H9 (cell line): ENCODE measurements around the gene CELF4. TPM values are rescaled to one million over a fixed set of nuclear protein-coding genes. Genes with fewer than 3 reads are reported as not detected.

Experiments
- DNase-seq: peaks from one replicate; pipeline ENCODE4 v3.0.0-alpha.2; 2017
- H2AFZ ChIP-seq: one replicate; pipeline ENCODE4 v1.6.1; 2013; ENCODE audit warnings: mild to moderate bottlenecking, low read length, control low read depth, moderate library complexity
- H2AK5ac ChIP-seq: 2 replicates; pipeline ENCODE4 v1.6.1; 2013; ENCODE audit warnings: low read length, control low read depth, mixed read lengths; ENCODE audit not compliant: insufficient read length
- H2BK120ac ChIP-seq: one replicate; pipeline ENCODE4 v1.6.1; 2013; ENCODE audit warnings: low read depth, mild to moderate bottlenecking, low read length, control low read depth, inconsistent platforms; ENCODE audit not compliant: poor library complexity, severe bottlenecking
- H2BK12ac ChIP-seq: 2 replicates; pipeline ENCODE4 v1.6.1; 2013; ENCODE audit warnings: low read length, control low read depth, mixed read lengths, low read depth; ENCODE audit not compliant: insufficient read length
- H2BK15ac ChIP-seq: 2 replicates; pipeline ENCODE4 v1.6.1; 2013; ENCODE audit warnings: low read depth, low read length, control low read depth
- H2BK20ac ChIP-seq: one replicate; pipeline ENCODE4 v1.6.1; 2013; ENCODE audit warnings: low read depth, mild to moderate bottlenecking, low read length, control low read depth, inconsistent platforms; ENCODE audit not compliant: poor library complexity, severe bottlenecking
- H2BK5ac ChIP-seq: 2 replicates; pipeline ENCODE4 v1.6.1; 2013; ENCODE audit warnings: low read length, control low read depth, mixed read lengths; ENCODE audit not compliant: insufficient read length
- H3K14ac ChIP-seq: 2 replicates; pipeline ENCODE4 v1.6.1; 2013; ENCODE audit warnings: low read length, control low read depth; ENCODE audit not compliant: insufficient read depth
- H3K18ac ChIP-seq: 2 replicates; pipeline ENCODE4 v1.6.1; 2013; ENCODE audit warnings: low read depth, mild to moderate bottlenecking, mixed read lengths, low read length, control low read depth; ENCODE audit not compliant: insufficient read length
- H3K23ac ChIP-seq: 2 replicates; pipeline ENCODE4 v1.6.1; 2013; ENCODE audit warnings: low read length, control low read depth, mixed read lengths, low read depth; ENCODE audit not compliant: insufficient read length
- H3K23me2 ChIP-seq: 2 replicates; pipeline ENCODE4 v1.6.1; 2013; ENCODE audit warnings: low read depth, mild to moderate bottlenecking, mixed read lengths, low read length, control low read depth; ENCODE audit not compliant: insufficient read length, poor library complexity, severe bottlenecking
- H3K27ac ChIP-seq: 2 replicates; pipeline ENCODE4 v1.5.1; 2013; ENCODE audit warnings: low read length, control low read depth, mixed read lengths, low read depth; ENCODE audit not compliant: insufficient read length
- H3K27me3 ChIP-seq: 2 replicates; pipeline ENCODE4 v1.6.1; 2013; ENCODE audit warnings: low read length, control low read depth, inconsistent platforms; ENCODE audit not compliant: insufficient read depth
- H3K4ac ChIP-seq: 2 replicates; pipeline ENCODE4 v1.6.1; 2013; ENCODE audit warnings: low read depth, mild to moderate bottlenecking, control low read depth, inconsistent platforms, low read length, moderate library complexity
- H3K4me1 ChIP-seq: 2 replicates; pipeline ENCODE4 v1.6.1; 2013; ENCODE audit warnings: low read length, control low read depth, inconsistent platforms; ENCODE audit not compliant: insufficient read depth
- H3K4me2 ChIP-seq: 2 replicates; pipeline ENCODE4 v1.6.1; 2013; ENCODE audit warnings: low read length, control low read depth, mixed read lengths; ENCODE audit not compliant: insufficient read length, insufficient read depth
- H3K56ac ChIP-seq: 2 replicates; pipeline ENCODE4 v1.6.1; 2013; ENCODE audit warnings: low read depth, mild to moderate bottlenecking, mixed read lengths, low read length, control low read depth; ENCODE audit not compliant: insufficient read length
- H3K79me1 ChIP-seq: 2 replicates; pipeline ENCODE4 v1.6.1; 2013; ENCODE audit warnings: low read depth, mild to moderate bottlenecking, moderate library complexity, low read length, control low read depth, inconsistent platforms; ENCODE audit not compliant: insufficient read depth, poor library complexity, severe bottlenecking
- H3K79me2 ChIP-seq: 2 replicates; pipeline ENCODE4 v1.6.1; 2013; ENCODE audit warnings: low read length, control low read depth, inconsistent platforms; ENCODE audit not compliant: insufficient read depth
- H3K9ac ChIP-seq: 2 replicates; pipeline ENCODE4 v1.6.1; 2013; ENCODE audit warnings: low read length, control low read depth, mixed read lengths; ENCODE audit not compliant: insufficient read length; ENCODE audit errors: extremely low read depth
- H3K9me3 ChIP-seq: one replicate; pipeline ENCODE4 v1.6.1; 2013; ENCODE audit warnings: low read depth, low read length, inconsistent platforms; ENCODE audit not compliant: control insufficient read depth
- H3T11ph ChIP-seq: one replicate; pipeline ENCODE4 v1.6.1; 2013; ENCODE audit warnings: mild to moderate bottlenecking, low read length, control low read depth, inconsistent platforms
- H4K20me1 ChIP-seq: one replicate; pipeline ENCODE4 v1.6.1; 2013; ENCODE audit not compliant: control insufficient read depth, insufficient read length, insufficient read depth
- H4K5ac ChIP-seq: 2 replicates; pipeline ENCODE4 v1.6.1; 2013; ENCODE audit warnings: low read depth, mild to moderate bottlenecking, mixed read lengths, low read length, control low read depth; ENCODE audit not compliant: insufficient read length
- H4K8ac ChIP-seq: replicated peaks from 2 replicates; pipeline ENCODE4 v1.6.1; 2013; ENCODE audit warnings: low read length, control low read depth, mixed read lengths, low read depth; ENCODE audit not compliant: insufficient read length
- H4K91ac ChIP-seq: 2 replicates; pipeline ENCODE4 v1.6.1; 2013; ENCODE audit warnings: low read depth, mild to moderate bottlenecking, moderate library complexity, mixed read lengths, low read length, control low read depth; ENCODE audit not compliant: insufficient read length
- H3K27ac Mint-ChIP-seq, 3 experiments: 2 replicates in 2 of 3; 3 replicates in 1 of 3; pipeline ENCODE4 v1.8.0; 2020 to 2021; ENCODE audit warnings: mixed read lengths in 3 of 3, mild to moderate bottlenecking in 1 of 3, moderate library complexity in 1 of 3
- H3K27me3 Mint-ChIP-seq: 2 replicates; pipeline ENCODE4 v1.8.0; 2021; ENCODE audit warnings: low read depth, mild to moderate bottlenecking, moderate library complexity, mixed read lengths
- H3K36me3 Mint-ChIP-seq, 3 experiments: 2 replicates in 2 of 3; 3 replicates in 1 of 3; pipeline ENCODE4 v1.8.0; 2020 to 2021; ENCODE audit warnings: low read depth in 3 of 3, mixed read lengths in 3 of 3; ENCODE audit not compliant: insufficient read depth in 1 of 3
- H3K4me1 Mint-ChIP-seq, 2 experiments: 2 replicates each; pipeline ENCODE4 v1.8.0; 2020; ENCODE audit warnings: mixed read lengths in 2 of 2
- H3K4me3 Mint-ChIP-seq, 2 experiments: 2 replicates in 1 of 2; 3 replicates in 1 of 2; pipeline ENCODE4 v1.8.0; 2020 to 2021; ENCODE audit warnings: mild to moderate bottlenecking in 2 of 2, mixed read lengths in 2 of 2, moderate library complexity in 1 of 2
- H3K9me3 Mint-ChIP-seq, 2 experiments: 2 replicates in 1 of 2; 3 replicates in 1 of 2; pipeline ENCODE4 v1.8.0; 2020; ENCODE audit warnings: mild to moderate bottlenecking in 2 of 2, mixed read lengths in 2 of 2, moderate library complexity in 1 of 2
- CTCF ChIP-seq: fragments of 200-600 bp; sonication (generic); conservative IDR thresholded peaks from 3 replicates; pipeline ENCODE4 v1.8.0; 2021; ENCODE audit warnings: antibody characterized with exemption, mild to moderate bottlenecking
- whole genome bisulfite sequencing: extraction: QIAGEN DNeasy Blood & Tissue Kit; methylation state at CpG from one replicate; pipeline ENCODE4 v1.1.7; 2013; ENCODE audit warnings: missing lambda C conversion rate, low lambda C conversion rate, mixed read lengths; ENCODE audit not compliant: insufficient read length; ENCODE audit errors: extremely low coverage; 5-methylcytosine and 5-hydroxymethylcytosine counted together
- total RNA-seq: library from RNA; stranded (reverse); gene quantifications from 2 replicates; pipeline ENCODE4 v1.2.1, GENCODE V29; 2021

The CELF4 gene
- total RNA-seq, 1 experiment from 2014 or later = 1.1 TPM

GRCh38 chr18:37314534-37314933 is 251.1 kb downstream of the CELF4 start:
- Mint-ChIP-seq H3K27ac (no peak overlapping the region; a peak in 3 of 7 replicates), H3K9me3 (no peaks in the 10 kb centered on the region), H3K27me3 (peaks cover 3% of the 10 kb centered on the region; the same call in 1 of the 2 replicates), H3K4me3 (no peak overlapping the region), H3K4me1 (peaks cover 0 to 7% of the 10 kb centered on the region in 2 experiments; a peak in 2 of 4 replicates), H3K36me3 (no peaks in the 10 kb centered on the region)
- Histone ChIP-seq H3K9me3 (no peaks in the 10 kb centered on the region), H2BK5ac (no peak overlapping the region), H3K4ac (no peak overlapping the region), H3K14ac (no peak overlapping the region), H3K23ac (no peak overlapping the region), H2BK20ac (no peak overlapping the region), H3K27ac (no peak overlapping the region), H3K4me2 (no peak overlapping the region), H3K9ac (no peak overlapping the region), H3K4me1 (no peaks in the 10 kb centered on the region), H4K91ac (no peak overlapping the region), H2AFZ (no peak overlapping the region), H3K18ac (no peak overlapping the region), H4K5ac (no peak overlapping the region), H3K56ac (no peak overlapping the region), H3K79me1 (no peaks in the 10 kb centered on the region), H4K20me1 (no peaks in the 10 kb centered on the region), H3K27me3 (no peaks in the 10 kb centered on the region), H3T11ph (no peak overlapping the region), H2BK15ac (no peak overlapping the region), H2BK120ac (no peak overlapping the region), H2AK5ac (no peak overlapping the region), H2BK12ac (no peak overlapping the region), H3K23me2 (no peaks in the 10 kb centered on the region), H3K79me2 (no peaks in the 10 kb centered on the region), H4K8ac (no peak overlapping the region)
- peak; percentile 29; the same call in 1 of the 3 replicates for TF ChIP-seq CTCF
- no CpG with 5 or more reads among the region's 5 CpGs for WGBS
- peak; percentile 39 for DNase-seq
